HTERT RPE-1 (cell line): ENCODE measurements around the gene TAS2R60.

Experiments
- in situ Hi-C: fragments of 300-500 bp; cut with MboI; formaldehyde crosslinking; loops from 4 replicates; pipeline ENCODE4 v1.14.3; 2020; ENCODE audit warnings: low sequenced_read_pairs

The TAS2R60 gene

DNA sequence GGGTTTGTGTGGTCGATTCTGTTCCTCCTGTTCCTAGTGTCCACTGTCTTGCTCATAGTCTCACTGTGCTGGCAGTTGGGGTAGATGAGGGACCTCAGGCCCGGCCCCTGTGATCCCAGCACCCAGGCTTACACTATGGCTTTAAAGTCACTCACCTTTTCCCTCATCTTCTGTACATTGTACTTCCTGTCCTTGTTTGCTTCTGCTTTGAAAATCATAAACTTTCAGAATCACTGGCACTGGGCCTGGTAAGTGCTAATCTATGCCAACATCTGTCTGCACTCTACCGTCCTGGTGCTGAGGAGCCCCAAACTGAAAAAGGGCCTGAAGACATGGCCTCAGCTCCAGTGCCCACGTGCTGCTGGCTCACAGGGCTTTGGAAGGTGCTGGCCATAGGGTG, 5.7 kb upstream of the TAS2R60 start:
- in situ Hi-C loops: no loop called here

DNA sequence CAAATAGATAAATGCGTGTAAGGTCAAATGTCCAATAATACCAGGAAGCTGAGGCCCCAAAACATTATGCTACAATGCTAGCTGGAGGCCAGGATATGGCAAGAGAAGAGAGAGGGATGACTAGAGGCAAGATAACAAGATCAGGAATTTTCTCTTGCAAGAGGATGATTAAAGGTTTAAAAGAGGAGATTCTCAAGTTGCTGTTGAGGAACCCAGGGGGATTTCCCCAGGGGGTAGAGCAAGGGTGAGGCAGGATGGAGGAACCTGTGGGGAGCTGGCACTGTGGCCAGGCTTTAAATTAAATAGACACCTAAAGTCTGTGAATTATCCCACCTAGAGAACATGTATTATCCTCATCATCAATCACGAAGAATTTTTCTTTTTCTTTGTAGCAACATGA, 3.4 kb upstream of the TAS2R60 start:
- in situ Hi-C loops: no loop called here

DNA sequence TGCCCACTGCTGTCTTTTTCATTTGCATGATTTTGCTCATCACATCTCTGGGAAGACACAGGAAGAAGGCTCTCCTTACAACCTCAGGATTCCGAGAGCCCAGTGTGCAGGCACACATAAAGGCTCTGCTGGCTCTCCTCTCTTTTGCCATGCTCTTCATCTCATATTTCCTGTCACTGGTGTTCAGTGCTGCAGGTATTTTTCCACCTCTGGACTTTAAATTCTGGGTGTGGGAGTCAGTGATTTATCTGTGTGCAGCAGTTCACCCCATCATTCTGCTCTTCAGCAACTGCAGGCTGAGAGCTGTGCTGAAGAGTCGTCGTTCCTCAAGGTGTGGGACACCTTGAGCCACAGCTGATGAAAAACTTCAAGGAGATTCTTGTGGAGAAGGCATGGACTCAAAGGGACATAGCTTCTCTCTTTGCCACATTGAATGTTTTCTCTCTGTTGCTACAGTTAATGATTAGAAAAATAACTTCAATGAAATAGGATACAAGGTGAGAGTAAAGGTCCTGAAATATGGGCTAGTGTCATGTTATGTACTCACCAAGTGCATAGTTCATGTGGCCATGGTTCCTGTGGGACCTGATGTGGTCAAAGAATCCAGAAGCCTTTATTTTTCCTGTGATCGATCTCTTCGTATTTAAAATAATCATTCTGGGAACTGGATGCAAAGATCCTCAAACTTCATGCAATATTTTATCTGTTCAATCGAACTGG, 970 bp downstream of the TAS2R60 start:
- in situ Hi-C loops: no loop called here

DNA sequence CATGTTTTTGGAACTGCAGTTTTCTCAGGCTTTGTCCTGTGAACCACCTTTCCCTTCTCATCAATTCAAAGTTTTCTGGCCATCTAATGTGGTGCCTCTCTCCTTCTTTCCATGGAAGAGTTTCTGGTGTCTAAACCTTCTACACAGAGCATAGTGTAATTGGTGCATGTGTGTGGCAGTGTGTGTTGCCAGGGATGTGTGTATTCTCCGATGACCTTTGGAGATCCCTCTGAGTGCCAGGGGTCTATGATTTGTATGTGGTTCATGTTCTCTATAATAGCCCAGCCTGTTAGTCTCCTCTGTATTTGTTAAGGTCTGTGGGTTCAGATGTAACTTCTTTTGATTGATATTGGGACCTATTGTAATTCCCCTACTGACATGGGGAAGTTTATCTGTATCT, 1.5 kb downstream of the TAS2R60 start:
- in situ Hi-C loops: no loop called here

DNA sequence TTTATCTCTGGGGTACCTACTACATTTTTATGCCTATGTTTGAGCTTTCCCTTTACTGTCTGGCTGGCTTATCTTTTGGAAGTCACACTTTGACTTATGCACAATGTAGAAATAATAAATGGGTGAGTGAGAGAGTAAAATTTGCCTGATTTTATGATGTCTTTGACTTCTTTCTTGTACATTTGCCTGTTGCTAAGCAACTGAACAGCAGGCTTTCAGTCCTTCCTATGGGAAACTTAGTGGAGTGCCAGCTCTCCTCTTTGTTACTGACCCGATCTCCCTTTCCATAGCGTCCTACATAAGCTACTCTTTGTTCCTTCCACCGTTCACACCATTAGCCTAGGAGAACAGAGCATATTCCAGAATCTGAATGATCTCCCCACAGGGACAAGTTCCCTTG, 4.2 kb downstream of the TAS2R60 start:
- in situ Hi-C loops: no loop called here

DNA sequence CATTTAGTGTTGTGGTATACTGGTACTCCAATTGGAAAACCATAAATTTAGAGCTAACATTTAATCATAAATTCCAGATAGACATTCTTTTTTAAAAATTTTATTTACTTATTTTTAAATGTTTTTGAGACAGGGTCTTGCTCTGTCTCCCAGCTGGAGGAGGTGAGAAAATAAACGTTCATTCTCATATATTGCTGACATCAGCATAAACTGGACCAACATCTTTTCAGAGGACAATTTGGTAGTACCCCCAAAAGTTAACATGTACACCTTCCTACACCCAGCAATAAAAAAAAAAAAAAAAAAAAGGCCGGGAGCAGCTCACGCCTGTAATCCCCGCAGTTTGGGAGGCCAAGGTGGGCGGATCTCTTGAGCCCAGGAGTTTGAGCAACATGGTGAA, 5.2 kb downstream of the TAS2R60 start:
- in situ Hi-C loops: no loop called here

DNA sequence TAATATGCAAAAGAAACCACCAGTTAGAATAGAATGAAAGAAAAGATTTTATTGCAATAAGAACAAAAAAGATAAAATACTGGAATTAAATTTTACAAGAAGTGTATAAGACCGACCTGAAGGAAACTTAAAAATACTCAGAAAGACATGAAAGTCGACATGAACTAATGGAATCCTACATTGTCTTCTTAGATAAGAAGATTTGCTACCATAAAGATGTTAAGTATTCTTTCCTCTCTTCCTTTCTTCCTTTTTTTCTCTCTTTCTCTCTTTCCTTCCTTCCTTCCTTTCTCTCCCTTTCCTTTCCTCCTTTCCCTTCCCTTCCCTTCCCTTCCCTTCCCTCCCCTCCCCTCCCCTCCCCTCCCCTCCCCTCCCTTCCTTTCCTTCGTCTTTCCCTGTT, 6.5 kb downstream of the TAS2R60 start:
- in situ Hi-C loops: no loop called here

DNA sequence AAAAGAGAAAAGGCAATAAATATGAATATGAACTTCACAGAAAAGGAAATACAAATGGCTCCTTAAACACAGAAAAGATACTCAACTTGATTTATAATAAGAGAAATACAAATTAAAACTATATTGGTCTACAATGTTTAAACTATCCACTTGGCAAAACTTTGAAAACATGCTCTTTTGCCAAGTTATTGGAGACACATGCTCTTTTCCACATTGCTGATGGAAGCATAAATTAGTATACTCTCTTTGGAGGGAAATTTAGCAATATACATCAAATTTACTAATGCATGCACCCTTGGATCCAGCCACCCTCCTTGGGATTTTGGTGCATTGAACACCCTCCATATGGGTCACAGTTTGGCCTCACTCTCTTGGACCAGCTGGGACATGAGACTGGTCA, 7.9 kb downstream of the TAS2R60 start:
- in situ Hi-C loops: no loop called here

DNA sequence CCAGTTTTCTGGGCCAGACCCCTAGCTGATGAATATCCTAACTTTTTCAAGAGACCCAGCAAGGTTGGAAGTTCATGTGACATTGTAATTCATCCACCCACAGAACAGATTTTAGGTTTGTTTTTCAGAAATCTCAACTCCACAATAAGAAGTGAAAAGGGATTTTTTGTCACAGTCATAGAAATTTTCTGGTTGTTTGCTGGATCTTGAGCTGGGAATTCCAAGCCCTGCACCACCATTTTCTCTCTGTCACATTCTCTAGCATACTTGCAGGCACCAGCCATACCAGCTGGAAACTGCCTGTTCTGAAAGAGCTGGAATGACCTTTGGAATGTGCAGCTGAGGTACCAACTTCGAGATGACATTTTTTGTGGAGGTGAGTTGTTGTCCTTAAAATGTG, 8.5 kb downstream of the TAS2R60 start:
- in situ Hi-C loops: no loop called here

DNA sequence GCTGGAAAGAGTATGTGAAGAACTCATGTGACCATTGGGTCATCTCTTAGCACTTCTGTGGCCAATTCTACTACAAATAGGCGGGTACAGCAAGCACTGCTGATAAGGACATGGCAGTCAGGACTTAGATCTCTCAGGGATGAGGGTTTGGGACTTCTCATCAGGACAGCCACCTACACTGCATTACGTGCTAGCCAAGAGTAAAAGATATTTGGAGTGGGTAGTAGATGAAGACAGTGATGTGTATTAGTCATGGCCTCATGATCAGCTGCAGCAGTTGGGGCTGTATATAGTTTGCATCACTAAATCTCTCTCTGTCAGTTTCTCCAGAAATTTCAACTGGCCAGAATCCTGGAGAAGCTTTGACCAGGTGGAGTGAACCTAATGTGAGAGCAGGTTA, 9.2 kb downstream of the TAS2R60 start:
- in situ Hi-C loops: no loop called here

DNA sequence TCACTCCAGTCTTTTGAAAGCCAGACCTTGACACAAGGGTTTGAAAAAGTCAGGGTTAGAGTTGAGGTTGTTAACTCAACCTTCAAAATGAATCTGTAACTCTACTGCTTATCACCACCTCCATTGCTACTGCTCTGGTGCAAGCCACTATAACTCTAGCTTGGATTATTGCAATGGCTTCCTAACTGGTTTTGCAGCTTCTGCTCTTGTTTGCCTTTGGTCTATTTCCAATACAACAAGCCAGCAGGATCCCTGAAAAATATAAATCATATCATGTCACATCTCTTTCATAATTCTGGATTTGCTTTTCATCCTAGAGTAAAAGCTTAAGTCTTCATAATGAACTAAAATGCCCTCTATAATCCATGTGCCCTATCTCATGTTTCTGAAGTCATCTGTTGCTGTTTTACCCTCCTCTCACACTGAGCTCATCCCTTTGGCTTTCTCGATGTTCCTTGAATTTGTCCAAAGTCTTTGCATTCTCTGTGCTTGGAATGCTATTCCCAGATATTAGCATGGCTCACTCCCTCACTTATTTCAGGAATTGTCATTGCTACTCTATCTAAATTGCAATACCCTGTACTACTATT, 10.9 kb downstream of the TAS2R60 start:
- in situ Hi-C loops: no loop called here

DNA sequence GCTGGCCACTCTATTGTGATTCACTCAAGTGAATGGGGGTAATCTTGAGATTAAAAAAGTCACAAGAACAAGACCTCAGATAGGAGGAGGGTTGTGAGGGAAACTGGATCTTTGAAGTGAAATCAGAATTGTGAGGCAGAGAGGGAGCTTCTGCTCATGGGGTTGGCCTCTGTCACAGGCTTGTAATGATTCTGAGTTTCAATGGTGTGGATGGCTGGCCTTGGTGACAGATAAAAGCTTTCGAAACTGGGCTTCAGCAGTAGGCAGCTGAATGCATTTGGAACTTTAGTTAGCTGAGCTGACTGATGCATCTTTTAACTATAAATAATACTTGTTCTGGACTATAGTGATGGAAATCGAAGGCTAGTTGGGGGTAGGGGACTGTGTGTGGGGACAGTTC, 12.2 kb downstream of the TAS2R60 start:
- in situ Hi-C loops: no loop called here

DNA sequence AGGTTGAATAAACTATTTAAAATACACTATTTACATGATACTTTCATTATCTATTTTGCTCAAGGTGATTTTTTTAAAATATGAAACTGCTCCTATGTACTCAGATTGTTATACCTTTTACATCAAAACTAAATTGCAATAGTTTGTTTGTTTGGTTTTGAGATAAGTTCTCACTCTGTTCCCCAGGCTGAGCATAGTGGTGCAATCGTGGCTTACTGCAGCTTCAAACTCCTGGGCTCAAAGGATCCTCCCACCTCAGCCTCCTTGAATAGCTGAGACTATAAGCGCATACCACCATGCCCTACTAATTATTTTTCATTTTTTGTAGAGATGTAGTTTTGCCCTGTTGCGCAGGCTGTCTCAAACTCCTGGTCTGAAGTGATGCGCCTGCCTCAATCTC, 12.7 kb downstream of the TAS2R60 start:
- in situ Hi-C loops: no loop called here

DNA sequence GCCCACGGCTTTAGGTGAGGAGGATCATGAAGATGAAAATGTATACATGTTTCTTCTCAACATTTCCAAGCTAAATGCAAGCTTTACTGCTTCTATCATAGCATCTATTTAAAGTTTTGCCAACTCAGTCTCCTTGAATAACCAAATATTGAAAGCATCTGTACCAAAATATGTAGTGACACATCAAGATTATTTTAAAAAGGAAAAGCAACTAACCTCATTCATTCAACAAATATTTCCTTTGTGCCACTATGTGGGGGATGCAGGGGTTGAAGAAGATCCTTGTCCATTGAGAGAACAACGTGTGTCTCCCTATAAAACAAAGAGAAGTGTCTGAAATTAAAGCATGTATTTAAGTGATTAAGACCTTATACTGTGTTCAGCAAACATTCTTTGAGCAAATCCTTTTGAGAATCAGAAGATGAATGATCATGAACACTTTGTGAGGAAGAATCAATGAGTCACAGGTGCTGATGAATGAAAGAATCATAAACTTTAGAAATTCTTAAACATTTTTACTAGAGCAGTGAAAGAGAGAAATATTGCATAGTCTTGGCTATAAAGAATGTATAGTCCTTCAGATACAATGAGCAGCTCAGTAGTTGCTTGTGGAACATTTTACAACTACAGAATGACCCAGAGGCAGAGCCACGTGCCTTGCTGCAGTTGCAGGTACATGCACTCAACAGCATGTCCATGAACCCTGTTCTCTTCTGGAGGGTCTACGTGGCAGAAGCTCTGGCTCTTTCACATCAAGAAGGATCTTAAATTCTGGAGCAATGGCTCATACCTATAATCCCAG, 13.9 kb downstream of the TAS2R60 start:
- in situ Hi-C loops: no loop called here

DNA sequence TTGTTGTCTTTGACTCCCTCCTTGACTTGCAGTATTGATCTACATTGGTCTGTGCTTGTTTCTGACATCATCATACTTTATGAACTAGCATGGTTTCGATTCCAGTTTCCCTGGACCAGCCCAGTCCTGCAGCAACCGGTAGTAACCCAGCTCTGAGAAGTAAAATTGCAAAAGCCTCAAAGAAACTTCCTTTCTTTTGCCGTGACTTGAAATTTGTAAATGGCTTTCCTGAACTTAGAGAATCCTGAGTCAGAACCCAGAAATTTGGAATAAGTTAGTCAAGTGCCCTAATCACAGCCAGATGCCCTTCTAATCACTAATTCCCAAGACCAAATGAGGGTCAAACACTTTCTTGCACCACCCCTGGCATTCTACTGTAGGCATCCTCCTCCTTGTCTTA, 15.0 kb downstream of the TAS2R60 start:
- in situ Hi-C loops: no loop called here

DNA sequence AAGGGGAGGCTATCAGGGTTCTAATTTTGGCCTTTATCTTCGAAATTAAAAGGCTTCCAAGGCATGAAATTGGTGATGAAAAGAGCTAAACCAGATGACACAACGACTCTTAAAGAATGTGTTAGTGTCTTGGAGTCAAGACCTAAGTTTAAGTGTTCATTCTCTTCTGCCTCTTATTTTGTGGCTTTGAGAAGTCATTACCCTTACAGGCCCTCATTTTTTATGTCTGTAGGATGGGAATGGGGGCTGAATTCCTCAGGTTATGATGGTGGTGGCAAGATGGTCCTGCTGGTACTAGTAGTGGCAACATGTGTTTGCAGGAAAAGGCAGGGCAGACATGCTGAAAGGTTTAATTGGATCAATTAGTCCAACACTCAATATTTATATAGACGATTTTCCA, 15.4 kb downstream of the TAS2R60 start:
- in situ Hi-C loops: no loop called here

DNA sequence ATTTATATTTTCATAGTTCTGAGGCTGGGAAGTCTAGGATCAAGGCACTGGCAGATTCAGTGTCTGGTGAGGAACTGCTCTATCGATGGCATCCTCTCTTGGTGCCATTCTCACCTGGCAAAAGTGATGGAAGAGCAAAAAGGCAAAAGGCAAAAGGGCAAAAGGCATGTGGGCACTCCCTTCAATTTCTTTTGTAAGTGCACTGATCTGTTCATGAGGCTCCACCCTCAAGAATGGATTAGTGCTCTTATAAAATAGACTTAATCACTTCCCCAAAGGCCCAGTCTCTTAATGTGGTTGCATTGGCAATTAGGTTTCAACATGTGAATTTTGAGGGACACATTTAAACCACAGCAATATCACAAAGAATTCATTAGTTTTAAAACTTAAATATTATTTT, 16.1 kb downstream of the TAS2R60 start:
- in situ Hi-C loops: no loop called here

DNA sequence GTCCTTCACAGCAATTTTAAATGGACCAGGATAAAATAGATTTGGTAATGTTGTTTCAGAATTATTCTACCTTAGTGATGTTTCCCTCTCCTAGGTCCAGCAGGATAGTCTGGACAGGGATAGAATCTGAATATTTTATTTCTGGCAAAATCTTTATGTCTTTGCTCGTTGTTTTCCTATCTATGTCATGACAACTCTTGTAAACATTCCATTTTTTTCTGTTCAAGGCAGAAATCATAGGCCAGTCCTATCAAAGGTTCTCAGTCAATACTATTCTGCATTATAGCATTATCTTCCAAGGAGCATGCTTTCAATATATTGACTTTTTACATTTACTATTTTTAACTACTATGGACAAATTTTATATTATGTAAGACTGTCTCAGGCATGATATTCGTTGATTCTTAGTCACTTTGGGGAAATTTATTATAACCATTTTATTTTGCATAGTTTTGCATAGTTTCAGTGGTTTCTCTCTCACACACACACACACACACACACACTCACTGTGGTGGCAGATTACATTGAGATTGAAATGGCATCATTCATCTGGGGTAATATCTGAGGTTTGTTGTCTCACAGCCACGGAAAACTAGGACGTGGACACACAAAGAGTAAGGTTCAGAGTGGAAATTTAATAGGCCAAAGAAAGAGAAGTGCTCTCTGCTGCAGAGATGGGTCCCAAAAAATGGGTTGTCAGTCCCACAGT, 17.2 kb downstream of the TAS2R60 start:
- in situ Hi-C loops: no loop called here

DNA sequence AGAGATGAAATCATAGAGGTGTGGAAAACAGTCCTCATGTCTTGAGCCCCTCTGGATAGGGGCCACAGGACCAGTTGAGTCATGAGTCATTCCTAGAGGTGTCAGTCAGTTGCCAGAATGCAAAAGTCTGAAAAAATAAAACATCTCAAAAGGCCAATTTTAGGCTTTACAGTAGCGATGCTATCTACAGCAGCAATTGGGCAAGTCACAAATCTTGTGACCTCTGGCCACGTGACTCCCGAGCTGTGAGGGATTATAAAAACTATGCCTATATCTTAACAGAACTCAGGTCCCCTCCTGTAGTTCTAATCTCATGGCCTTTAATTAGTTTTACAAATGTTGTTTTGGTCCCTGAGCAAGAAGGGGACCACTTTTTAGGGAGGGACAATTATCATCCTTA, 18.8 kb downstream of the TAS2R60 start:
- in situ Hi-C loops: no loop called here

DNA sequence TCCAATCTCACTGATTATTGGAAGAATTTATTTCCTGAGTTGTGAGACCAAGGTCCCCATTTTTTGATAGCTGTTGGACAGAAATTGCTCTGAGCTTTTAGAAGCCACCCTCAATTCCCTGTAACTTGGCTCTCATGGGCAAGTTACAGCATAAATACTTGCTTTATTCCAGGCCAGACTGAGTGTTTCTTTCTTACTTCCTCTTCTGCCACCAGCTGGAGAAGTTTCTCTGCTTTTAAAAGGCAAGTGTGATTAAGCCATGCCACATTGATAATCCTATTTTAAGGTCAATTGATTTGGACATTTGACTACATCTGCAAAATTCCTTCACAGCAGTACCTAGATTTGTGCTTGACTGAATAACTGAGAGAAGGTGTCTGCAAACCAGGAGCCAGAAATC, 20.3 kb downstream of the TAS2R60 start:
- in situ Hi-C loops: no loop called here

DNA sequence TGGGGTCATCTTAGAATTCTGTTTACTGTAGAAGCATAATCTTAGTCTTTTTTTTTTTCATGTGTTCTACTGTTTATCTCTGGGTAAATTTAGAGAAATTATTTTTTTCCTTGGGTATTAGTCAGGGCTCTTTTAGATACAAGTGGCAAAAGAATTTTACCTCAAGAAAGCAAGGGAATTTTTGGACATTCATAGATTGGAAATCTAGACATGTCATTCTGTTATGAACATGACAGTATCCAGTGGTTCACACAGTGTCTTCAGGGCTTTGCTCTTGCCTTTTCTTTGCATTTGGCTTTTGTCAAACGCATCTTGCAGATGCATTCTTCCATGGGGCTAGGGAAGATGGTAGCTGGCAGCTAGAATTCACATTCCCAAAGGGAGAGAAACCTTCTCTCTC, 20.7 kb downstream of the TAS2R60 start:
- in situ Hi-C loops: no loop called here

DNA sequence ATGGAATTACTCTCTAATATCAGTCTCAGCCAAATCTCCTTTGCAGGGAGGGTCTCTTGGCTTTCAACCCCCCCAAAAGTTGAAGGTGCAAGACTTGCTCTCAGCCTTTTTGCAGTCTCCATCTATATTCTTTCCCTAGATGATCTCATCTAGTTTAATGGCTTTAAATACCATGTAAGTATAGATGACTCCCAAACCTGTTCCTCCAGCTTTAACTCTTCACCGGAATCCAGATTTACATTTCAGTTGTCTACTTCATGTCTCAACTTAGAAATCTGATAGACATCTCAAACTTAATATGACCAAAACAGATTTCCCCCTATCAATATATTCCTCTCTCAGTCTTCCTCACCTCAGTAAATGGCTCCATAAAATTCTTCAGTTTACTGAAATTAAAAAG, 24.5 kb downstream of the TAS2R60 start:
- in situ Hi-C loops: no loop called here
